NT2/D1 (cell line): ENCODE results near the gene ECHDC3.

Source experiments
- SUZ12 ChIP-seq: IDR thresholded peaks from 2 replicates; pipeline ENCODE4 v1.6.1; 2011; ENCODE audit not compliant: insufficient read length, insufficient read depth; ENCODE audit errors: extremely low read depth
- YY1 ChIP-seq: IDR thresholded peaks from 2 replicates; pipeline ENCODE4 v1.6.1; 2011; ENCODE audit not compliant: insufficient read length, insufficient read depth
- ZNF274 ChIP-seq: IDR thresholded peaks from 2 replicates; pipeline ENCODE4 v1.6.1; 2011; ENCODE audit warnings: mild to moderate bottlenecking, low read depth, low read length

DNA sequence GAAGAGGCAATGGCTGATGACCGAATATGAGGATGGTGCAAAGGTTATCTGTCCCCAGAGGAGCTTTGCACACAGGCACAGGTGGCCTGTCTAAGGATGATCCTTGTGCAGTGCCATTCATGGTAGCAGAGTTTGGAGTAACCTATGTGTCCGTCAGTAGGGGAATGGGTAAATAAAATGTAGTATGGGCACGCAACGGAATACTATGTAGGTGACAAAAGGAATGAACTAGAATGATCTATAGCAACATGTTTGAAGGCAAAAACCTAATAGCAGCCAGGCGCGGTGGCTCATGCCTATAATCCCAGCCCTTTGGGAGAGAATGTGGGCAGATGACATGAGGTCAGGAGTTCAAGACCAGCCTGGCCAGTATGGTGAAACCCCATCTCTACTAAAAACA is 41.6 kb upstream of the ECHDC3 start:
- TF ChIP-seq YY1 (no peak), ZNF274 (no peak), SUZ12 (no peak)
